Coronary artery (tissue), 2 donors: ENCODE results near the gene ICA1.

ENCODE experiments used
- DNase-seq: peaks from one replicate; pipeline ENCODE4 v3.0.0-alpha.2; 2017; ENCODE audit warnings: low spot score
- H3K27ac ChIP-seq, 2 donors: fragments of 200-600 bp; sonication (generic); one replicate each; pipeline ENCODE4 v1.5.1; 2016 to 2019
- H3K4me3 ChIP-seq: fragments of 200-600 bp; sonication (generic); 2 replicates; pipeline ENCODE4 v1.5.1; 2016; ENCODE audit warnings: mild to moderate bottlenecking, moderate library complexity
- TF ChIP-seq, protein P1 (sequence below): fragments of 200-600 bp; sonication (generic); IDR thresholded peaks from one replicate; pipeline ENCODE4 v1.5.1; 2019; ENCODE audit warnings: antibody characterized with exemption

ICA1 gene

DNA sequence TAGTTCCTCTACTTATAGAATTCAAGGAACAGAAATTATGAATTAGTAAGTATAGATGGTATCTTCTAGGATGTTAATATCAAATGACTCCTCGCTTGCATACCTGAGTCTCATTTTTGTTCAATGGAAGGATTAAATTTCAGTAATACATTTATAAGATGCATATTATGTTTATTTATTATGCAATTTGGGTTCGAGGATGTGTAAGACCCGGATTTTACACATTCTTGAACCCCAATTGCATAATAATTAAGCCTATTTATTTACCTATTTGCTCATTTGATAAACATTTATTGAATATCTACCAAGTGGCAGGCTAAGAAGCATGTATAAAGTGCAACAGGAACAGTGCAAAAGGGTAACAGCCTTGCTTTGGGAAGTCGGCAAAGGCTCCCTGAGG lies 52.6 kb downstream of the ICA1 start:
- Histone ChIP-seq H3K27ac (no peak overlapping the region), H3K4me3 (no peak overlapping the region)
- TF ChIP-seq, protein P1, sequence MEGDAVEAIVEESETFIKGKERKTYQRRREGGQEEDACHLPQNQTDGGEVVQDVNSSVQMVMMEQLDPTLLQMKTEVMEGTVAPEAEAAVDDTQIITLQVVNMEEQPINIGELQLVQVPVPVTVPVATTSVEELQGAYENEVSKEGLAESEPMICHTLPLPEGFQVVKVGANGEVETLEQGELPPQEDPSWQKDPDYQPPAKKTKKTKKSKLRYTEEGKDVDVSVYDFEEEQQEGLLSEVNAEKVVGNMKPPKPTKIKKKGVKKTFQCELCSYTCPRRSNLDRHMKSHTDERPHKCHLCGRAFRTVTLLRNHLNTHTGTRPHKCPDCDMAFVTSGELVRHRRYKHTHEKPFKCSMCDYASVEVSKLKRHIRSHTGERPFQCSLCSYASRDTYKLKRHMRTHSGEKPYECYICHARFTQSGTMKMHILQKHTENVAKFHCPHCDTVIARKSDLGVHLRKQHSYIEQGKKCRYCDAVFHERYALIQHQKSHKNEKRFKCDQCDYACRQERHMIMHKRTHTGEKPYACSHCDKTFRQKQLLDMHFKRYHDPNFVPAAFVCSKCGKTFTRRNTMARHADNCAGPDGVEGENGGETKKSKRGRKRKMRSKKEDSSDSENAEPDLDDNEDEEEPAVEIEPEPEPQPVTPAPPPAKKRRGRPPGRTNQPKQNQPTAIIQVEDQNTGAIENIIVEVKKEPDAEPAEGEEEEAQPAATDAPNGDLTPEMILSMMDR, result no peak
- DNase-seq, result no peak

DNA sequence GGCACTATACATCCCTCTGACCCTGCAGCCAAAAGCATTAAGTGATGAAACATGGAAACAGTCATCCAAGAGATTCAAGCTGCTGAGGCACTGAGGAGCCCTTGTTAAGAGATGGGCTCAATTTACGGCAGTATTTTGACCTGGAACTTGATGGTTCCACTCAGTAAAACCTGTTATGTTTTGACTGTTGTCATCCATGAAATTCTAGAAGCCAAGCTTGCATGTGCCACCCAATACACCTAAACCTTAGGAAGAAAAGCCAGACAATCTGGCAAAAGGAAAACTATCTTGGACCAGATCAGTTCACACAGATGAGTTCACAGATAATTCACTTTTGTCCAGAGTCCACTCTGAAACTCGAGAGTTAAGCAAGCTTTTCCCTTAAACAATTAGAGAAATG lies 53.2 kb downstream of the ICA1 start:
- no peak for DNase-seq
- Histone ChIP-seq H3K4me3 (no peak overlapping the region), H3K27ac (no peak overlapping the region)
- TF ChIP-seq, protein P1, result no peak

DNA sequence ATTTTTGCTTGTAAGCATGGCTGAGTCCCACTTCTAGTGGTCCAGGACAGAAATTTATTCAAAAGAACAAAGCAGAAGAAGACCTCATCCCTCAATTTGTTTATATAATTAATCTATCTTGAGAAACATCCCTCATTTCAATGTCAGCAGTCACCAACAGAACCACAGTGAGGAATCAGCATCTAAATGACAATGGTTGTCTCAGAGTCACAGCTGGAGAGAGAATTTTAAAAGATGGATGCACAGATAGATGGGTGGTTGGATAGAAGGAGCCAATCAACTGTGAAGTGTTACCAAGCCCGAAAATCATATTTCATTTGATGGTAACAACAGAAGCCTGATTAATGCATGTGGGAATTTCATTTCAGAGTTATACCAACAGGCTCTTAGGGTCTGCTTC lies 55.0 kb downstream of the ICA1 start:
- TF ChIP-seq, protein P1, result no peak
- H3K27ac ChIP-seq, result no peak overlapping the region
- no peak overlapping the region for H3K4me3 ChIP-seq
- DNase-seq, result no peak

DNA sequence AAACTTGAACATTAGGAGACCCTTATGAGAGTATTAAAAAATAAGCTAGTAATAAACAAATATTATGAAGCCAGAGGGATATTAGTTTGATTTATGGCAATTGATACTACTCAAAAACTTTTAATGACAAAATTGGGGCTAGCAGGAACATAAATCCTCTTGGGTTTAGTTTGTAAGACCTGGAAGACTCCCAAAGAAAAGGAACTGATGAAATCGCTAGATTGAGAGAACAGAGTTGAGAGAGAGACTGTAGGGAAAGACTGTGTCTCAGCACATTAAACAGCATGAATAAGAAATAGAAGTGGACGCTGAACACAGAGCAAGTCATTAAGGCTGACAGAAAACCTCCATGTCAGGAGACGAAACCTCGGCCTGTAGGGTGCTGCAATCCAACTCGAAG lies 56.4 kb downstream of the ICA1 start:
- TF ChIP-seq, protein P1, result no peak
- Histone ChIP-seq H3K4me3 (no peak overlapping the region), H3K27ac (peak overlapping the region in 1 of 2 donors; percentile 51)
- DNase-seq, result no peak

DNA sequence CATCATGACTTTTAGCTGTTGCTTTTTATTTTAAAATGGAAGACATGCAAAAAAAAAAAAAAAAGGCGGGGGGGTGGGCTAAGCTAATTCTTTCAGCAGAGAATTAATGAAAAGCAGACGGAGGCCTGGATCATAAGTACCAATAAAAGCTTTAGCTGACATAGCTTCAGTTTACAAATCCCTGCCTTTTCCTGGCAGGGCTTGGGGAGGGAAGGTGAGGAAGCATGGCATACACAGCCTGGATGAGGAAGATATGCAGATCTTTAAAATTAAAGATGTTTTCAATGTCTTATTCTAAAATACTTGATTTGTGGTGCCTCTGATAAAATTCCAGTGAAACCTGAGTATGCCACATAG lies 57.0 kb downstream of the ICA1 start:
- no peak overlapping the region for H3K27ac ChIP-seq

DNA sequence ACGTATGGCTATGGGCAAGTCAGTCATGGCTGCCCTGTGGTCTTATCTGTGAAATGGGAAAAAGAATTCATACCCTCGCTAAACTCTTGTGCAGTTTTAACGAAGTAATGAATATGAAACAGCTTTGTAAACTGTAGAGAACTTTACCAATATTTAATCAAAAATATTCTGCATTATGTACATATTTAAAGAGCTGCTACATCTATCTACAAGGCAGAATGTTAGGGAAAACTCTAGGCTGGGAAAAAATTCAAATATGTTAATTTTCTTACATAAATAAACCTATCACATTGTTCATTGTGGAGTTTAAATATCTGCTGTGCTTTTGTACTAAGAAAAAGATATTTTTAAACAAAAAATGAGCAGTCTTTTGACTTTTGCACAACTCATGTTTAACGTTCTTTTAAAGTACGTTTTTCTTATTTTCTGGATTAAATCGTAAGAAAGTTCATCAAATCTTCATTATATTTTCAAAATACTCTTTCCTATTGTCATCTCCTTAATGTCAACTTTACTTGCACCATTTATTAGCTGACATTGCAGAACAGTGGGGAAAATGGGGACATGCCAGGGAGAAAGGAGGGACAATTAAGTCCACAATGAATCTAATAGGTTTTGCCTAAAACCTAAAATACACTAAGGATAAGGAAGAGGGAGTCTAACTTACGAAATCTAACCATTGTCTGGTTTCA lies 57.5 kb downstream of the ICA1 start:
- Histone ChIP-seq H3K4me3 (no peak overlapping the region), H3K27ac (no peak overlapping the region)
- TF ChIP-seq, protein P1, result no peak
- DNase-seq, result no peak

More for the DNA sequence above, 57.0 kb downstream of the ICA1 start:
- TF ChIP-seq, protein P1, result no peak
- no peak overlapping the region for H3K4me3 ChIP-seq
- DNase-seq, result no peak

DNA sequence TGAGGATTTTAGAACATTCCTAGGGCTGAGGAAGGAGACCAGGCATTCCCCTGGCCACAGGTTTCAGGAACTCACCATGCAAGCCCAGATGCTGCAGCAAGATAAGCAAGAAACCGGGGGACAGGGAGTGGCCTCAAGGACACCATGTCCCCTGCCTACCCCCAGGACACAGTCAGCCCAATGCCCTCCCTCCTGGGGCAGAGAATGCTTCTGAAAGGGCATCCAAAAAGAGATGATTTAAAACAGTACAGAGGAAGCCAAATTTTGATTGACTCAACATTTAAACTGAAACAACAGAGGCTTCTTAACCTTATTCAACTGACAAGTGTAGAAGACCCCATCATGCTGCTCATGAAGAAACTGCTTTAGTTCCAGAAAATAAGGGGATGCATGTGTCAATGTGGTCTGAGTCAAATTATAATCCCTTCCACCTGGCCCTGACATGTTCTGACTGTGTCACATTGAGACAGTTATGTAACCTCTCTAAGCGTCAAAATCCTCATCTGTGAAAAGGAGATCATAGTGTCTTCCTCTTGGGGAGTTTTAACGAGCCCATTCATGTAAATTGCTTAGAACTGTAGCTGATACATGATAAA lies 60.0 kb downstream of the ICA1 start:
- TF ChIP-seq, protein P1, result no peak
- no peak overlapping the region for H3K4me3 ChIP-seq
- no peak for DNase-seq
- H3K27ac ChIP-seq, result no peak overlapping the region
